Osteoblast (primary cell): Measurements from ENCODE around the gene RDH14. TPM values are rescaled to one million over a fixed set of nuclear protein-coding genes. Genes with fewer than 3 reads are reported as not detected.

ENCODE experiments used
- DNase-seq: peaks from one replicate; pipeline ENCODE4 v3.0.0; 2011; ENCODE audit warnings: low spot score, mixed read lengths; ENCODE audit not compliant: insufficient read length; ENCODE audit errors: missing footprints
- H2AFZ ChIP-seq: 2 replicates; pipeline ENCODE4 v1.6.0; 2011; ENCODE audit warnings: mild to moderate bottlenecking, low read length
- H3K27ac ChIP-seq: 2 replicates; pipeline ENCODE4 v1.5.1; 2011; ENCODE audit warnings: mild to moderate bottlenecking, low read depth, low read length, moderate library complexity
- H3K27me3 ChIP-seq: 2 replicates; pipeline ENCODE4 v1.6.0; 2012; ENCODE audit warnings: mild to moderate bottlenecking, control low read depth, inconsistent platforms, low read length, moderate library complexity; ENCODE audit not compliant: insufficient read depth
- H3K36me3 ChIP-seq: 2 replicates; pipeline ENCODE4 v1.5.1; 2011; ENCODE audit warnings: mild to moderate bottlenecking, low read length, control low read depth, moderate library complexity; ENCODE audit not compliant: insufficient read depth
- H3K4me1 ChIP-seq: 2 replicates; pipeline ENCODE4 v1.5.1; 2011; ENCODE audit warnings: mild to moderate bottlenecking, low read length, control low read depth, moderate library complexity; ENCODE audit not compliant: insufficient read depth
- H3K4me2 ChIP-seq: 2 replicates; pipeline ENCODE4 v1.6.0; 2011; ENCODE audit warnings: mild to moderate bottlenecking, low read length; ENCODE audit not compliant: insufficient read depth
- H3K4me3 ChIP-seq: fragments of 200-600 bp; sonication (generic); 3 replicates; pipeline ENCODE4 v1.5.1; 2012; ENCODE audit warnings: mild to moderate bottlenecking, low read length, inconsistent platforms; ENCODE audit not compliant: insufficient read depth
- H3K79me2 ChIP-seq: 2 replicates; pipeline ENCODE4 v1.6.0; 2012; ENCODE audit warnings: mild to moderate bottlenecking, low read length, control low read depth, inconsistent platforms; ENCODE audit not compliant: insufficient read depth
- H3K9me3 ChIP-seq: 2 replicates; pipeline ENCODE4 v1.5.1; 2011; ENCODE audit warnings: low read depth, low read length, control low read depth
- H4K20me1 ChIP-seq: 2 replicates; pipeline ENCODE4 v1.6.0; 2012; ENCODE audit warnings: mild to moderate bottlenecking, low read length, control low read depth; ENCODE audit not compliant: insufficient read depth
- total RNA-seq: library from RNA; depleted of rRNA; stranded (reverse); fragments of >200 nt; gene quantifications from 2 replicates; pipeline ENCODE4 v1.2.3, GENCODE V29; 2012
- TF ChIP-seq, protein P1 (sequence below): IDR thresholded peaks from 2 replicates; pipeline ENCODE4 v1.5.1; 2011; ENCODE audit warnings: mild to moderate bottlenecking, low read depth, low read length, moderate library complexity; ENCODE audit errors: extremely low read depth

RDH14 gene
- total RNA-seq, 1 donor, result 23.5 TPM

DNA sequence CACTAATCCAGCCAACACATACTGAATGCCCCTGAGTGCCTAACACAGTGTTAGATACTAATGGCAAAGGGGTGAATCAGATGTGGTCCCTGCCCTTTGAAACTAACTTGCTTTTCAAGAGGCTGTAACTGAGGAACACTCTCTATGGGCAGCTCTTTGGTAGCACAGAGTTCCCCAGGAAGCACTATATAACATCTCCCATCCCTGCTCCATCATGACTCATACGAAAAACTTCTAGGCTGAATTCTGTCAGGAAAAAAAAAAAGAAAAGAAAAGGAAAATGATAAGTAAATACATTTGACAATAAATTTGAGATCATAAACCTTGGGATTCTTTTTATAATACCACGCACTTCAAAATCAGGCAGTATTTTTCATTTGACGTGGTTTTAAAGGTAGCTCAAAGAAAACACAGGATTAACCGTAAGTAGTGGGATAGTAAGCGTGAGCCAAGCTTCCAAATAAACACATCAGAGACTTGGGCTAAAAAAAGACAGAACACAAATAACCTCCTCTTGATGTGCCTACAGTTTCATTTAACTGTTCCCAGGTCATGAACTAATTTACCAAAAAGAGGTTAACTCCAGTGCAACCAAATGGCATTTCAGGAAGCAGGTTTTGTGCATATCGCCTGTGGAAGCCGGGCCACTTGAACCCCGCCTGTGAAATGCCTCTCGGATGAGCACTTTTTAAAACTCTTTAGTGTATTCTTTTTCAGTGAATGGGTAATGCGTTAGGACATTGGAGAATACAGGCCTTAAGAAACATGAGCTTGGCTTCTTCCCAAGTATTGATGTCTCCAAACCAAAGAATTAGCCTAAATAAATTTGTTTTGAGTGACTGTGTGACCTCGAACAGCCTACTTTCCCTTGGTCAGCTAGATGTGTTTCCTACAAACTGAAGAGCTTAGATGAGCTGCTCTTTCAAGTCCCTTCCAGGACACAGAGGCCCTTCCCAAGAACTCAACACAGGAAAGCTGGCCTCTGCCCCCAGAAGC is 42.0 kb downstream of the RDH14 start:
- peak overlapping the region; percentile 29 for H3K4me3 ChIP-seq
- no peaks in the 10 kb centered on the region for H3K9me3 ChIP-seq
- H3K4me1 ChIP-seq, result peaks cover 31% of the 10 kb centered on the region
- no peaks in the 10 kb centered on the region for H3K27me3 ChIP-seq
- peak overlapping the region; percentile 52 for H3K4me2 ChIP-seq
- peak overlapping the region; percentile 49 for H3K27ac ChIP-seq
- H3K36me3 ChIP-seq, result no peaks in the 10 kb centered on the region
- TF ChIP-seq, protein P1, sequence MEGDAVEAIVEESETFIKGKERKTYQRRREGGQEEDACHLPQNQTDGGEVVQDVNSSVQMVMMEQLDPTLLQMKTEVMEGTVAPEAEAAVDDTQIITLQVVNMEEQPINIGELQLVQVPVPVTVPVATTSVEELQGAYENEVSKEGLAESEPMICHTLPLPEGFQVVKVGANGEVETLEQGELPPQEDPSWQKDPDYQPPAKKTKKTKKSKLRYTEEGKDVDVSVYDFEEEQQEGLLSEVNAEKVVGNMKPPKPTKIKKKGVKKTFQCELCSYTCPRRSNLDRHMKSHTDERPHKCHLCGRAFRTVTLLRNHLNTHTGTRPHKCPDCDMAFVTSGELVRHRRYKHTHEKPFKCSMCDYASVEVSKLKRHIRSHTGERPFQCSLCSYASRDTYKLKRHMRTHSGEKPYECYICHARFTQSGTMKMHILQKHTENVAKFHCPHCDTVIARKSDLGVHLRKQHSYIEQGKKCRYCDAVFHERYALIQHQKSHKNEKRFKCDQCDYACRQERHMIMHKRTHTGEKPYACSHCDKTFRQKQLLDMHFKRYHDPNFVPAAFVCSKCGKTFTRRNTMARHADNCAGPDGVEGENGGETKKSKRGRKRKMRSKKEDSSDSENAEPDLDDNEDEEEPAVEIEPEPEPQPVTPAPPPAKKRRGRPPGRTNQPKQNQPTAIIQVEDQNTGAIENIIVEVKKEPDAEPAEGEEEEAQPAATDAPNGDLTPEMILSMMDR, result no peak
- H4K20me1 ChIP-seq, result no peaks in the 10 kb centered on the region
- peak; percentile 68 for DNase-seq
- H3K79me2 ChIP-seq, result no peaks in the 10 kb centered on the region
- peak overlapping the region; percentile 43 for H2AFZ ChIP-seq

DNA sequence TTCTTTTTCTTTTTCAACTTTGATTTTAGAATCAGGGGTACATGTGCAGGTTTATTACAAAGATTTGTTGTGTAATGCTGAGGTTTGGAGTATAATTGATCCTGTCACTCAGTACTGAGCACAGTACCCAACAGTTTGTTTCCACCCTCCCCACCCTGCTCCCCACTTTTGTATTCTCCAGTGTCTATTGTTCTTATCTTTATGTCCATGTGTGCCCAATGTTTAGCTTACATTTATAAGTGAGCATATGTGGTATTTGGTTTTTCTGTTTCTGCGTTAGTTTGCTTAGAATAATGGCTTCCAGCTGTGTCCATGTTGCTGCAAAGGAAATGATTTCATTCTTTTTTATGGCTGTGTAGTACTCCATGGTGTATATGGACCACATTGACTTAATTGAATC is 43.1 kb downstream of the RDH14 start:
- Histone ChIP-seq H3K4me2 (no peak overlapping the region), H3K4me1 (peaks cover 21% of the 10 kb centered on the region), H3K79me2 (no peaks in the 10 kb centered on the region), H3K27me3 (no peaks in the 10 kb centered on the region), H3K4me3 (no peak overlapping the region), H3K27ac (no peak overlapping the region), H2AFZ (no peak overlapping the region), H4K20me1 (no peaks in the 10 kb centered on the region), H3K9me3 (no peaks in the 10 kb centered on the region), H3K36me3 (no peaks in the 10 kb centered on the region)
- no peak for DNase-seq
- TF ChIP-seq, protein P1, result no peak

DNA sequence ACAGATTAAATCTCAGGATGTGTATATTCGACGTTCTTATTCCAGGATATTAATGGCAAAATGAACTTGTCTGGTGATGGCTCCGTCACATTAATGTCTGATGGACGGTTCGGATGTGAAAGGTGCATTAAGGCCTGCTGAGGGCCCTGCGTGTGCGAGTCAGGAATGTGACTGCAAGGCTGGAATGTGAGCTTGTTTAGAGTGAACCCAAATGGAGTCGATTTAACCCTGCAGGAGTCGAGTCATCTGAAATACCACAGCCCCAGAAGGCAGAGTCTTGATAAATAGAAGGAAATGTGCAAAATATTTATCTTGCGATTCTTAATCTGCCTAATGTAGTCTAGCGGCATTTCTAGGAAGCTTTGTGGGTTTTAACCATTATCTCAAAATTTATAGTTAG is 44.3 kb downstream of the RDH14 start:
- Histone ChIP-seq H3K4me2 (no peak overlapping the region), H3K9me3 (no peaks in the 10 kb centered on the region), H3K27ac (no peak overlapping the region), H3K79me2 (no peaks in the 10 kb centered on the region), H4K20me1 (no peaks in the 10 kb centered on the region), H3K4me1 (peaks cover 19% of the 10 kb centered on the region), H2AFZ (no peak overlapping the region), H3K27me3 (no peaks in the 10 kb centered on the region), H3K36me3 (no peaks in the 10 kb centered on the region), H3K4me3 (no peak overlapping the region)
- no peak for DNase-seq
- TF ChIP-seq, protein P1, result no peak
